ENCODE data around the gene CUBN. TPM values are rescaled to one million over a fixed set of nuclear protein-coding genes. Genes with fewer than 3 reads are reported as not detected.

The CUBN gene
- total RNA-seq, 1 donor from 2014 or later = 0.32 TPM

DNA sequence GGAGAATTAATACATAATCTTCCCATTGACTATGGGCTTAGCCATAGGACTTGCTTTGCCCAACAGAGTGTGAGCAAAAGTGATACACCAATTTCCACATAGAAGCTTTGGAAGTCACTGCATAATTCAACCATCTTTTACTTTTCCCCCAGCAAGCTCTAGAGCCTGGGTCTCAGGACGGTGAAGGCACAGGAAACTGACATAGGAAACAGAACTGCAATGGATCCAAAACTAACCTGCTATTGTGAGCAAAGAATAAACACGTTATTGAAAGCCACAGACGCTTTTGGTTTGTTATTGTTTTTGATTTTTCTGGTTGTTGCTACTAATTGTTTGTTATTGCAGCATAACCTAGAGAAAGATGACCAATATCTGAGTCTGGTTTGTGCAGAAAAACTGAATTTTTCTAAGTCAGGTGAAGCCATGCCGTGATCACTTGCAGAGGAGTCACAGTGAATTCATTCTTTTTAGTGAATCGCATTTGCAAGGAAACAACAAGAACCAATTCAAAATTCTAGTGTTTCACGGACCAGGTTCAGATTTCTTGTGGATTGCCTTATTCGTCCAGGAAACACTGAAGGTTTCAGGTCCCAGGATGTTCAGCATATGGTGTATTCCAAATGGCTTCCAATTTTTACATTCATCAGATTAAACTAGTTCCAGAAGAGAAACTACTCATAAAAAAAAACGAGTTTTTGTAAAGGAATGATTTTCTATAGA is 52.8 kb downstream of the CUBN start:
- Mint-ChIP-seq H3K9me3 (ENCODE audit: unreplicated experiment) (peaks cover 3% of the 10 kb centered on the region), H3K27me3 (ENCODE audit: unreplicated experiment) (peaks cover 3% of the 10 kb centered on the region), H3K4me3 (ENCODE audit: unreplicated experiment) (no peak overlapping the region), H3K4me1 (ENCODE audit: low read depth, unreplicated experiment) (peaks cover 12% of the 10 kb centered on the region), H3K27ac (ENCODE audit: unreplicated experiment) (peak overlapping the region; percentile 6), H3K36me3 (ENCODE audit: unreplicated experiment) (no peaks in the 10 kb centered on the region)
- TF ChIP-seq, protein P1, sequence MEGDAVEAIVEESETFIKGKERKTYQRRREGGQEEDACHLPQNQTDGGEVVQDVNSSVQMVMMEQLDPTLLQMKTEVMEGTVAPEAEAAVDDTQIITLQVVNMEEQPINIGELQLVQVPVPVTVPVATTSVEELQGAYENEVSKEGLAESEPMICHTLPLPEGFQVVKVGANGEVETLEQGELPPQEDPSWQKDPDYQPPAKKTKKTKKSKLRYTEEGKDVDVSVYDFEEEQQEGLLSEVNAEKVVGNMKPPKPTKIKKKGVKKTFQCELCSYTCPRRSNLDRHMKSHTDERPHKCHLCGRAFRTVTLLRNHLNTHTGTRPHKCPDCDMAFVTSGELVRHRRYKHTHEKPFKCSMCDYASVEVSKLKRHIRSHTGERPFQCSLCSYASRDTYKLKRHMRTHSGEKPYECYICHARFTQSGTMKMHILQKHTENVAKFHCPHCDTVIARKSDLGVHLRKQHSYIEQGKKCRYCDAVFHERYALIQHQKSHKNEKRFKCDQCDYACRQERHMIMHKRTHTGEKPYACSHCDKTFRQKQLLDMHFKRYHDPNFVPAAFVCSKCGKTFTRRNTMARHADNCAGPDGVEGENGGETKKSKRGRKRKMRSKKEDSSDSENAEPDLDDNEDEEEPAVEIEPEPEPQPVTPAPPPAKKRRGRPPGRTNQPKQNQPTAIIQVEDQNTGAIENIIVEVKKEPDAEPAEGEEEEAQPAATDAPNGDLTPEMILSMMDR (IDR thresholded peaks at IDR 0.05; ENCODE audit: partially characterized antibody, unreplicated experiment) = no peak
- no peak for DNase-seq

DNA sequence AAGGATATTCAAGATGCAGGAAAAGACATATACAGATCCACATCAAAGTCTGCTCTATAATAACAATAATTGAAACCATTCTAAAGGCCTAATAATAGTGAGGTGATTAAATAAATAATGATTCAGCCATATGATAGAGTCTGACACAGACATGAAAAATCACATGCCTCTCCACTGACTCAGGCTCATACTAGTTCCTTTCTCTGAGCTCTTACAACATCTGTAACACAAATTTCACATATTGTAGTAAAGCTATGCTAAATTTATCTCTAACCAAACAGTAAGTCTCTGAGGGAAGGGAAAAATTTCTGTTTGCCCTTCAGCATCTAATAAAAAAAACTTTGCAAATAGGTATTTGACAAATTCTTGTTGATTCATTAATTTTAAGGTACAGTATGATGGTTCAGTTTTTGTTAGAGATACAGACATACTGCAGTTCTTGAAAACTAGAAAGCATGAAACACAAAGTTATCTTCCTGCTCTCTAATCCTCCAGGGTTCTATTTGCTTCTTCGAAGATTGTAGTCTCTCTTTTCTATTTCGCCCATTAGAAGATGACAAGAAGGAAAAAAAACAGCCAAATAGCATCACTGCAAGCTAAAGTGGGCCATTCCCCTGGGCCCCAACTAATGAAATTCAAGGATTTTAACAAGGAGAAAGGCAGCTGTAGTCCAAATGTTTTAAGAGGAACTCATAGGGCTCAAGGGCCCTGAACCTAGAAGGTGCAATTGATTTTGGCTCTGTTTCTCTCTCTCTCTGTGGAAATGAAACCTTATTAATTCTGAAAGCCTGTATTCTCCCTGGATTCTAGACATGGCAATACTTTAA is 53.9 kb downstream of the CUBN start:
- no peaks in the 10 kb centered on the region for H3K36me3 Mint-ChIP-seq (ENCODE audit: unreplicated experiment)
- H3K4me3 Mint-ChIP-seq (ENCODE audit: unreplicated experiment) = no peak overlapping the region
- H3K4me1 Mint-ChIP-seq (ENCODE audit: low read depth, unreplicated experiment) = peaks cover 12% of the 10 kb centered on the region
- peak; percentile 54 for DNase-seq
- TF ChIP-seq, protein P1 (IDR thresholded peaks at IDR 0.05; ENCODE audit: partially characterized antibody, unreplicated experiment) = no peak
- H3K9me3 Mint-ChIP-seq (ENCODE audit: unreplicated experiment) = peaks cover 3% of the 10 kb centered on the region
- H3K27me3 Mint-ChIP-seq (ENCODE audit: unreplicated experiment) = peaks cover 3% of the 10 kb centered on the region
- no peak overlapping the region for H3K27ac Mint-ChIP-seq (ENCODE audit: unreplicated experiment)

DNA sequence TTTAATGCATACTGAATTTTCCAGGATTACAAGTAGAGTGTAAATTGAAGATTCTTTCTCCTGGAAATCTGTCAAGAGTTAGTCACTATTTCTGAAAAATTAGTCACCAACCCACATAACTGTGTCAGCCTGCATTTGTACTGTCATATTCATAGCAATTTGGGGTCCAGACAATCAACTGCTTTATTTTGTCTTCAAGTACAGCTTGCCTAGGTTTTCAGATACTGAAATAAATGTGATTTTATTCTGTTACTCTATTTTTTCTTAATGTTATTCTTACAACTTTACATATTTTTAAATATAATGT is 55.1 kb downstream of the CUBN start:
- TF ChIP-seq, protein P1 (IDR thresholded peaks at IDR 0.05; ENCODE audit: partially characterized antibody, unreplicated experiment) = no peak
- Mint-ChIP-seq H3K27me3 (ENCODE audit: unreplicated experiment) (peaks cover 3% of the 10 kb centered on the region), H3K4me3 (ENCODE audit: unreplicated experiment) (no peak overlapping the region), H3K36me3 (ENCODE audit: unreplicated experiment) (no peaks in the 10 kb centered on the region), H3K4me1 (ENCODE audit: low read depth, unreplicated experiment) (peaks cover 12% of the 10 kb centered on the region), H3K9me3 (ENCODE audit: unreplicated experiment) (peaks cover 3% of the 10 kb centered on the region), H3K27ac (ENCODE audit: unreplicated experiment) (no peak overlapping the region)
- no peak for DNase-seq

DNA sequence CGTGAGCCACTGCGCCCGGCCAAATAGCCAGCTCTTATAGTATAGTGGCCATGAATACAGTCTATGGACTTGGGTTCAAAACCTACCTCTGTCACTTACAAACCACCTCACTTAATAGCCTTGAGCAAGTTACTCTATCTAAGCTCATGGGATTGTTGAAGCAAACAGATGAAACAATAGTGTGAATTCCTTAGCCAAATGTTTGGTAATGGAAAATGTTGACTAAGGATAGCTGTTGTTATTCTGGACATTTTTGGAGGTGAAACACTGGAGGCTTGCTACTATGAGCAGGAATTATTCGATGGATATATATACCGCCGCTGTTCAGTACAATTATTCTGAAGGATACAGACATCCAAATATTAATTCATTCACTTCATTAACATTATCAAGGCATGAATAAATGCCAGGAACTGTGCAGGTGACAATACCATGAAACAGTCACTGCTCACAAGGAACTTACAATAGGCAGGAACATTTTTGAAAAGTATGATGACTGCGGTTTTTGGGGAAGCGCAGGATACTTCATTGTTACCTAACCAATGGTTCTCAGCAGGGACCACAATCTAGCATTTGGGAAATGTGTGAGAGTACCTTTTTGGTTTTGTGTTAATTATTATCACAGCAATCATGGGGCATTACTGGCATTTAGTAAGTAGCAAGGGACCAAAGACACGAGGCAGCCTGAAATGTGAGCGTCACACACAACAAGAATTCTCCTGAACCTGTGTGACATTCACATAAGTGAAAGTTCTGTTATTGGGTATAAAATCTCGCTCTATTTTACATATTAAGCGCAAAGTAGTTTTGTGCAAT is 55.7 kb downstream of the CUBN start:
- no peaks in the 10 kb centered on the region for H3K36me3 Mint-ChIP-seq (ENCODE audit: unreplicated experiment)
- DNase-seq = no peak
- H3K27me3 Mint-ChIP-seq (ENCODE audit: unreplicated experiment) = peaks cover 3% of the 10 kb centered on the region
- peaks cover 3% of the 10 kb centered on the region for H3K9me3 Mint-ChIP-seq (ENCODE audit: unreplicated experiment)
- H3K27ac Mint-ChIP-seq (ENCODE audit: unreplicated experiment) = no peak overlapping the region
- peaks cover 12% of the 10 kb centered on the region for H3K4me1 Mint-ChIP-seq (ENCODE audit: low read depth, unreplicated experiment)
- TF ChIP-seq, protein P1 (IDR thresholded peaks at IDR 0.05; ENCODE audit: partially characterized antibody, unreplicated experiment) = no peak
- H3K4me3 Mint-ChIP-seq (ENCODE audit: unreplicated experiment) = no peak overlapping the region
